Activated T-helper 1 cell treated with anti-CD3 and anti-CD28 coated beads, Interleukin-2, amount 50 U/mL, for 16 hours (primary cell): Measurements from ENCODE around the gene FAM47E.

Source experiments
- DNase-seq, 2 donors: peaks; one replicate each; pipeline ENCODE4 v3.0.0-alpha.2; 2020; ENCODE audit warnings: low read depth in 1 of 2, low spot score in 1 of 2

FAM47E gene, protein sequence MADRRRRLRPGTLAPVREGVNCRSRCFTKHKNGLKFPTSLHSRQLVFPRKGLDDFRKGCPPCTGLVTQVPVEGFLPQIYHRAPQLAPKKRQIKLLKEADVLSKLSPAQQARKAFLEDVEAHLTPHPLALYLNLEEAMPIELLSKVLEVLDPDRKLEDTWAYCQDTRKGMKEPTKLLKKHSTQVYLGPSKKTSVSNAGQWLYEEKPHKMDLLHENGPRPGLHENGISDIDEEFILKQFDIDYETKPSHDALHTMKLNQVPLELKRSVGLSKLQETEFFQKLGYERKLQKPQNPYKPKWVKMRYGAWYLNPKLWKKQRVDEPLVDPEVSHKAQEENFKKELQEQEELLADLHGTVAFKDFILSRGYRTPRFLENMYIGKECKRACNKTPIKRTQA

DNA sequence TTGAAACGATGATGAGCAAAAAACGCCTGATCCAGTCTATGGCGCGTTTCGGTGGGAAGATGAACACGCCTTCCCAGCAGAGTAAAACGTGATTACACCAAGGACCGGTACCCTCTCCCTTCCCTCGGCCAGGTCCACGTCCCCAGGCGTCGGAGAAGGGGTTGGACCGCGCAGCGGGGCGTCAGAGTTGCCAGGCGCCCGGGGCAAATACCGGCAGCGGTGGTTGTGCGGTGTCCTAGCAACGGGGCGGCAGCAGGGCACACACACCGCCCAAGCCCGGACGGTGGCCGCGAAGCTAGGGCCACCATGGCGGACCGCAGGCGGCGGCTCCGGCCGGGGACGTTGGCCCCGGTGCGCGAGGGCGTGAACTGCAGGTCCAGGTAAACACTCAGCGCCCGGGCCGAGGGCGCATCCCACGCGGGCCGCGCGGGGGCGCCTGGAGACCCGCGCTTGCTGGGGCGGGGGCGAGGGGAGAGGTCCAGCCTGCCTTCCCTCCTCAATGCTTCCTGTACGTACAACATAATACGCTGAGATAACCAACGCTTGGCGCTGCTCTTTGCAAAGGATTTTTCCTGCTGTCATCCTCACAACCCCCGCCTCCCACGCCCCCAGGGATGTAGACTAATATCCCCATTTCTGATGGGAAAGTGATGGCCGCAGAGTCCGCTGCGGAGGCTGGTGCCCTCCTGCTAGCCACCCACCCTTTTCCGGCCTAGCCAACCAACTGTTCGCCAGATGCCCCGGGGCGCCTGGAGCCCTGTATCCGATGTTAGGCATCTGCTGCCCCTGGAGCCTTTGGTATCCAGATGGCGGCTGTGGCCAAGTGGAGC lies at the start of gene FAM47E:
Gene FAM47E, plus strand, starts transcription at position 281 of the 830 bp plus-strand sequence. Its CDS starts 26 bp downstream, at position 307.
- no peak for DNase-seq

DNA sequence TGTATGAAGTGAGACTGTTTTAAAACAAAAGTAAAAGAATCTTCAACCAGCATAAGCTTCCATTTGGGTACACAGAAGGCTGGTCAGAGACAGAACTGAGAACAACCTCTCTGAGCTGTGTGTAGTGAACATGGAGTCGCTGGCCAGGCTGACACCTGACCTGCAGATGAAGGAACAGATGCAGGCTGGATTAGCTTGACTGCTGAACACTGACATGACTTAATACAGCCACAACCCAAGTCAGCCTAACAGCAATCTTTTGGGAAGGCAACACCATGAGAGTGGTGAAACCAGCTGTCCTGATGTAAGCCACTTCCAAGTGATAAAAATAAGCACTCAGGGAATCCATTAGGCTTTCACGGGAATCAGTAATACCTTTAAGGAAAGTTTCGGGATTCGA lies 48.0 kb upstream of the FAM47E start:
- DNase-seq, result no peak

GRCh38 chr4:76204936-76205335 lies 46.6 kb upstream of the FAM47E start:
- DNase-seq, result no peak

- no peak for DNase-seq
These were observed 46.0 kb upstream of the FAM47E start for GRCh38 chr4:76205476-76205875.

- DNase-seq, result no peak
These were observed 45.1 kb upstream of the FAM47E start for GRCh38 chr4:76206222-76206942.

GRCh38 chr4:76207549-76207948 lies 44.0 kb upstream of the FAM47E start:
- DNase-seq, result no peak

- no peak for DNase-seq
These were observed 43.3 kb upstream of the FAM47E start for GRCh38 chr4:76208005-76208765.

DNA sequence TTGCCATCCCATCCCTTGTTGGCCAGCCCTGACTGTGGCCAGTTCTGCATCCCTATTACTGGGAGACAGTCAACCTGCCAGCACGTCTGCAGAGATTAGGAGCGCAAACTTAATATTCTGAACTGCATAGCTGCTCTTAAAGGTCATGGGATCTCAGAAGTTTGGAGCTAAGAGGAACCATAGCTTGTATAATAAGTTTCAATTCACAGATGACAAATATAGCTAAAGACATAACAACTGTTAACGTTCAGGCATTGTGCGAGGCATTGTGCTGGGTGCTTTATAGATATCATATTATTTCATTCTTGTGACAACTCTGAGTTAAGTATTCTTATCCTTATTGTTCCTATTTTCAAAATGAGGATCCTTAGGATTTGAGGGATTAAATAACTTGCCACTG lies 41.6 kb upstream of the FAM47E start:
- DNase-seq, result no peak

DNA sequence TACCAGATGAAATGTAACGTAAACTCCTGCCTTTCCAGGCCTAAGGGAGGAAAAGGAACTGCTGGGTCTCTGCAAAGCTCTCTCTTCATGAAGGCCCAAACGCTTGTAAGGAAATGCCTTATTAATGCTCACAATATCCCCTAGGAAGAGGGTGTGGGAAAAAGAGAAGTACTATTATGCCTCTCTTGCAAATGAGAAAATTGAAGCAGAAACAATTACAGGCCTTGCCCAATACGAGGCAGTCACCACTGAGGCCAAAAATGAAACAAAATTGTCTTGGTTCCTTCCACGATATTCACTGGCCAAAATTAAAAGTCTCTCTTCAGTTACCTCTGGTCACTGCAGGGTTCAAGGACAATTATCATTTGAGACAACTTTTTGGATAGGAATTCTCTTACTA lies 41.1 kb upstream of the FAM47E start:
- no peak for DNase-seq

GRCh38 chr4:76211769-76212708 lies 39.5 kb upstream of the FAM47E start:
- DNase-seq, result no peak

DNA sequence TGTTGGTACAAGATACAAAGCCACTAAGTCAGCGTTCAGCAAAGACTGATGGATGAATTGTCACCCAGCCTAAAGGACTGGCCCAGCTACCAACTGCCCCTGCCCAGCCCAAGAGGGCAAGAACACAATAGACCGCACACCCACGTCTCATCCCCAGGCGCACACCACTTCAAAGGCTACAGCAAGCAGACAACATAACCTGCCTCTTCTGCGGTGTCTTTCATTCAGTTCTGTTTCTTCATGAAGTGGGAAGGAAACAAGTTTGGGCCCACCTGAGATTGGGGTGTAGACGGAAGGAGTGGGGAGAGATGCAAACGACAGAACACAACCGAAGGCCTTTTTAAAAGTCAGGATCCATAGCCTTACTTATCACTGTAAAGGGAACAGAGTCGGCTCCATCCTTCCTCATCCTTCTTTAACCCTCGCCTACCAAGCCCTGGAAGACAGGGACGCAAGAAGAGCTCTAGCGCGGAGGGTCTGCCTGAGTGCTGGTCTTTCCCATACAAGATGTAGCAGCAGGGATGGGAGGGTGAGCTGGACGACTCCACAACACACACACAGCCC lies 38.6 kb upstream of the FAM47E start:
- DNase-seq, result peak in 1 of 2 donors; percentile 25

DNA sequence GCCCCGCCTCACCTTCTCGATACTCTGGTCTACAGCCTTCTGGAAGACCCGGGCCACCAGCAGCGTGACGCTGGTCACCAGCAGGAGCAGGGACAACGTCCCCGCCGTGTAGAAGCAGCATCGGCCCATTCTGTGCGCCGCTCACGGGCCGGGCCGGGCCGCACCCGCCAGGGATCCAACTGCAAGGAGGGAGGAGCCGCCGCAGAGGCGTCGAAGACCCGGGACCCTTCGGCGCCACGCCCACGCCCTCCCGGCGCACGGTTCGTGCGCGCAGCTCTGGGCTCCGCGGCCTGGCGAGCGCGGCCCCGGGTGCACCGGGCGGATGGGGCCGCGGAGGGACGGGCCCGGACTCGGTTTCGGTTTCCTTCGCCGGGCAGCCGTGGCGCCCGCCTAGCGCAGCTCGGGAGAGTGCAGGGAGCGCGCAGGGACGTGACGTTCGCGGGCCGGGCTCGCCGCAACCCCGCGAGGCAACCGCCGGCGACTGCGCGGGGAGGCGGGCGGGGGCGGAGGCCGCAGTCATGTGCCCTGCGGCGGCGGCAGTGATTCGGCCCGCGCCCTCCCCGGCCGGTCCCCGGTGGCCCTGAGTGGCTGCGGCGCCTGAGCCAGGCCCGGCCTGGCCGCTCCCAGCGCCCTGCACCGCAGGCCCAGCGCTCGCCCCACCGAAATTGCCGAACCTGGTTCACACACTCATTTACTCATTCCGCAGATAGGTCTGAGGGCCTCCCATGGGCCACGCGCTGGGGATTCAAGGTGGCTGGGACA lies 37.9 kb upstream of the FAM47E start, which contains the start of gene SCARB2:
Gene SCARB2, minus strand, starts transcription at position 410 of the 762 bp plus-strand sequence. Its CDS starts 281 bp downstream, at position 129.
- DNase-seq, result peak; percentile 28 to 56

DNA sequence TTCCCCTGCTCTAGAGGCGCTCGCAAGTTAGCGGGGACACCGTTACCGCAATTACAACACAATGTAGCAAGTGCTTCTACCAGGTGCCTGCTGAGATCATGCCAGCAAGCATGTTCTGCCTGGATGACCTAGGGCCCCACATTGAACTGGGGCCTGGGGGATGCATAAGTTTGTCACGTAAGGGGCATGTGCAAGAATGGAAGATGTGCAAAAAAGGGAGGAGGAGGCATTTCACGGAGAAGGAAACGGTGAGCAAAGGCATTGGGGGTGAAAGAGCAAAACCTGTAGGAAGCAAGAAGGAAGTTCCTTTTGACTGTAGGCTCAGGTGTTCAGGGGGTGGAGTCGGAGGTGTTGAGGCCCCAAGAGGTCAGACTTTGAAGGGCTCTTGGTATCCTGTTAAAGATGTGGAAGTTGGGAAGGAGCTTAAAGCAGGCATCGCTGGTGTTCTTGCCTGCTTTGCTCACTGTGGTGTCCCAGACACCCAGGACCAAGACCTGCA lies 37.3 kb upstream of the FAM47E start:
- no peak for DNase-seq

GRCh38 chr4:76215077-76215476 lies 36.4 kb upstream of the FAM47E start:
- no peak for DNase-seq

GRCh38 chr4:76216524-76216923 lies 35.0 kb upstream of the FAM47E start:
- DNase-seq, result no peak

GRCh38 chr4:76216975-76217814 lies 34.3 kb upstream of the FAM47E start:
- no peak for DNase-seq

GRCh38 chr4:76219299-76220055 lies 32.0 kb upstream of the FAM47E start:
- no peak for DNase-seq
